GM19468 (cell line): ENCODE results near the gene NUP93.
"Not testable (repeated sequence)": the region's sequence is repeated elsewhere in the genome, so short reads cannot be mapped to it uniquely, and the experiment has no call there.

Source experiments
- ATAC-seq: cut with Tn5 transposase; IDR thresholded peaks from one replicate; pipeline ENCODE4 v1.9.1; 2021; ENCODE audit warnings: mild to moderate bottlenecking, moderate library complexity, moderate number of reproducible peaks; ENCODE audit not compliant: unreplicated experiment; ENCODE audit errors: extremely low read depth

Gene NUP93

GRCh38 chr16:56860226-56861020 is 130.5 kb downstream of the NUP93 start:
- peak; percentile 32 for ATAC-seq

- ATAC-seq = no peak
These were observed 131.2 kb downstream of the NUP93 start for GRCh38 chr16:56861092-56861610.

- ATAC-seq = no peak
These were observed 131.8 kb downstream of the NUP93 start for GRCh38 chr16:56861756-56862155.

- ATAC-seq = no peak
These were observed 132.8 kb downstream of the NUP93 start for GRCh38 chr16:56862776-56863175.

GRCh38 chr16:56864960-56865359 is 135.0 kb downstream of the NUP93 start, which contains the start of gene SLC12A3:
Gene SLC12A3 (plus strand): TSS chr16:56865207. CDS start chr16:56865236, 29 bp downstream.
- ATAC-seq = no peak

GRCh38 chr16:56865394-56866062 is 135.6 kb downstream of the NUP93 start:
- no peak for ATAC-seq

GRCh38 chr16:56866955-56867830 is 137.3 kb downstream of the NUP93 start:
- no peak for ATAC-seq

- ATAC-seq = no peak
These were observed 138.2 kb downstream of the NUP93 start for GRCh38 chr16:56868175-56868574.

GRCh38 chr16:56868766-56869165 is 138.8 kb downstream of the NUP93 start:
- not testable (repeated sequence) for ATAC-seq

- no peak for ATAC-seq
These were observed 139.8 kb downstream of the NUP93 start for GRCh38 chr16:56869513-56870275.

- no peak for ATAC-seq
These were observed 140.5 kb downstream of the NUP93 start for GRCh38 chr16:56870276-56870888.

GRCh38 chr16:56871172-56871593 is 141.3 kb downstream of the NUP93 start:
- ATAC-seq = no peak

- ATAC-seq = no peak
These were observed 143.0 kb downstream of the NUP93 start for GRCh38 chr16:56872863-56873391.

- no peak for ATAC-seq
These were observed 144.9 kb downstream of the NUP93 start for GRCh38 chr16:56874800-56875199.

- ATAC-seq = no peak
These were observed 146.1 kb downstream of the NUP93 start for GRCh38 chr16:56876048-56876447.

- ATAC-seq = no peak
These were observed 147.7 kb downstream of the NUP93 start for GRCh38 chr16:56877486-56878182.

GRCh38 chr16:56878282-56878854 is 148.4 kb downstream of the NUP93 start:
- ATAC-seq = no peak

GRCh38 chr16:56879276-56879675 is 149.3 kb downstream of the NUP93 start:
- ATAC-seq = no peak
